ENCODE data around the gene RUBCNL.

GRCh38 chr13:46315036-46315435, 72.0 kb downstream of the RUBCNL start:
- TF ChIP-seq CTCF (IDR thresholded peaks at IDR 0.05) (no peak), POLR2A (IDR thresholded peaks at IDR 0.05) (no peak)
